Measurements from ENCODE around the gene UPB1. TPM values are rescaled to one million over a fixed set of nuclear protein-coding genes. Genes with fewer than 3 reads are reported as not detected.

UPB1 gene
- polyA plus RNA-seq, 4 donors: 0.39 to 0.86 (median 0.61) TPM

- no peak for DNase-seq (ENCODE audit: low read depth in 4 of 4, low spot score in 3 of 4)
Measured at GRCh38 chr22:24503137-24503842, 8.2 kb downstream of the UPB1 start.

DNA sequence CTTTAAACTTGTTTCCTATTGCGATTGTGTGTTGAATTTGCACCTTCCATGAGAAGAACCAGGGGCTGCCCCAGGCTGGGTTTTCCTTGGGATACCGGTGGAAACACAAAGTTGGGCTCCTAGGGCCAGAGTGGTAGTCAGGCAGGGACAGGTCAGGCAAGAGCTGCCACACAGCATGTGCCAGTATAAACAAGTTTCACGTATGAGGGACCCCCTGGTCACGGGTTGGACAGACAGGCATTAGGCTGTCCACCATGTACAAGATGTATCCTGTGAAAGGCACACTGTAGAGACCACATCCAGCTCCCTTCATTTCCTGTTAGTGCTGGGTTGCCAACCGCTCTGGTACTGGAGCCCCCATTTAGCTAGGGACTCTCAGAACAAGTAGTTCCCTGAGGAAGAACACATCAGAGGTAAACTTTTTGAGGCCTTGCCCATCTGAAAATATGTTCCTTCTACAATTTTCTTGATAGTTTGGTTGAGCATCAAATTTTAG lies 8.8 kb downstream of the UPB1 start:
- DNase-seq (ENCODE audit: low read depth in 4 of 4, low spot score in 3 of 4): no peak

DNA sequence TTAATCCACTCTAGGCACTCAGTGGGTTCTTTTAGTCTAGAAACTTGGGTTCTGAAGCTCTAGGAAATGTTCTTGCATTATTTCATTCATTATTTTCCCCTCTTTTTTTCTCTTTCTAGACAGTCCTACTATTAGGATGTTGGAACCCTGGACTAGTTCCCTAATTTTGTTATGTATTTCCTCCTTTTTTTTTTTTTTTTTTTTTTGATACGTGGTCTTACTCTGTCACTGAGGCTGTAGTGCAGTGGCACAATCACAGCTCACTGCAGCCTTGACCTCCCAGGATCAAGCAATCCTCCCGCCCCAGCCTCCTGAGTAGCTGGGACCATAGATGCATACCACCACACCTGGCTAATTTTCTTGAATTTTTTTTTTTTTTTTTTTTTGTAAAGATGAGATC lies 9.4 kb downstream of the UPB1 start:
- no peak for DNase-seq (ENCODE audit: low read depth in 4 of 4, low spot score in 3 of 4)

GRCh38 chr22:24504956-24505736 lies 10.0 kb downstream of the UPB1 start:
- no peak for DNase-seq (ENCODE audit: low read depth in 4 of 4, low spot score in 3 of 4)

- no peak for DNase-seq (ENCODE audit: low read depth in 4 of 4, low spot score in 3 of 4)
Measured at GRCh38 chr22:24506802-24507438, 11.8 kb downstream of the UPB1 start.

GRCh38 chr22:24507716-24508115 lies 12.6 kb downstream of the UPB1 start:
- DNase-seq (ENCODE audit: low read depth in 4 of 4, low spot score in 3 of 4): no peak

DNA sequence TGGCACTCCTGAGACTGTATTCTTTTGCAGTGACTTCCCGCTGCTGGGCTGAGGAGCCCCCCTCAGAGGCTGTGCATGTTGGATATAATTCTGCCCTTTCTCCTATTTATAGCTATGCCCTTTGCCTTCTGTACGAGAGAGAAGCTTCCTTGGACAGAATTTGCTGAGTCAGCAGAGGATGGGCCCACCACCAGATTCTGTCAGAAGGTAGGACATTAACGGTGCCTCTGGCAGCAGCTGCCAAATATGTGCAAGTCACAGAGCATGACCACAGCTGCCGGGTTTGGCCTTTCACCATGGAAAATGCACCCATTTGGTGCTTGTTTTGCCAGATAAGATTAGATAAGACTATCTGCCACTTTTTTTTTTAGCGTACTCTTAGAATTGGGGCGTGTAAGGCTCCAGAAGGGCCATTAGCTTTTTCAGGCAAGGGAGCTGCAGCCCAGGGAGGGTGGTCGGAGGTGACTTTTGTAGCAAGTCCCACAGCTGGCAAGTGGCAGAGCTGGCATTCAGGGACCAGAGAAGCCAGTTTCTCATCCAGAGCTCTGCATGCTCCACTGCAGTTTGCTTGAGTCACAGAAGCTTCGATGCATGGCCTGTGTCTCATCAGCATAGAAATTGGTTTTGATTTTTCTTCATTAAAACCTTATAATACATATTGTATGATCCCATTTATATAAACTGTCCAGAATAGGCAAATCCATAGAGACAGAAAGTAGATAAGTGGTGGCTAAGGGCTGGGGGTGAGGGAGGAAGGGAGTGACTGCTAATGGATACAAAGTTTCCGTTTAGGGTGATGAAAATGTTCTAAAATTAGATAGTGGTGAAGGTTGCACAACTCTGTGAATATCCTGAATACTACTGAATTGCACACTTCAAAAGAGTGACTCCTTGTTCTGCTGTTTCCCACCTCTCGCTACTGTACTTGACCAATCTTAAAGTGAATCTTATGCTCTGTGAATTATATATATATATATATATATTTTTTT lies 15.8 kb downstream of the UPB1 start:
- DNase-seq (ENCODE audit: low read depth in 4 of 4, low spot score in 3 of 4): no peak

- no peak for DNase-seq (ENCODE audit: low read depth in 4 of 4, low spot score in 3 of 4)
Measured at GRCh38 chr22:24512043-24512442, 16.9 kb downstream of the UPB1 start.

GRCh38 chr22:24513378-24514240 lies 18.5 kb downstream of the UPB1 start:
- DNase-seq (ENCODE audit: low read depth in 4 of 4, low spot score in 3 of 4): no peak

DNA sequence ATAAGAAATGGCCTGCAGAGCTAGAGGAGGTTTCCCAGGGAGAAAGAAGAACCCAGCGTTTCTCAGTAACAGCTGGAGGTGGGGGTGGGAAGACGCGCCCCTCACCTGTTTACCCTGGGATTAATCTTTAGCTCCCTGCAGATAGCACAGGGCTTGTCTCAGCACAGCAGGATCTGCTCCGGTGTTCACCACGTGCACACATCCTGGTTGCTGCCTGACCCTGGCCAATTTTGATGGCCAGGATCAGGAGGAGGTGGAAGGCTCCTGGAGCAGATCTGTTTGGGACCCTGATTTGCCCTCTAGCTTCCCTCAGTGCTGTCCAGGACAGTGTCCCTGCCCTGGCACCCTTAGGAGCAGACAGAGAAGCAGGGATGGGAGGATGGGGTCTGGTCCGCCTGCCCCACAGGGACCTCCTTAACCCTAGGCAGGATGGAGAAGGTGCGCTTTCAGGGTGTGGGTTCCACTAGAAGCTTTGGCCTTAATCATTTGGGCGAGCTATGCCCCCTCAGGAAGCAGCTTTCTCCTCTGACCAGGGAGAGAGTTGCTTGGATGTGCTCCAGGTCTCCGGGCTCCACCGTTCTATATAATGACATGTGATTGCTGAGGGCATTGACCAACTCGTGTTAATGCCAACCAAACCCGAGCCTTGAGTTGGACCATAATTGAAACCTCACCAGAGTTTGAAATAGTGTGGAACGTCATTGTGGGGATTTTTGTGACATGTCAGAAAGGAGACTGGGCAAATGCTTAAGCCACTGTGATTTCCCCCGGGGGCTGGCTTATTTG lies 19.3 kb downstream of the UPB1 start:
- no peak for DNase-seq (ENCODE audit: low read depth in 4 of 4, low spot score in 3 of 4)

- DNase-seq (ENCODE audit: low read depth in 4 of 4, low spot score in 3 of 4): no peak
Measured at GRCh38 chr22:24515027-24515338, 19.9 kb downstream of the UPB1 start.

GRCh38 chr22:24516301-24516737 lies 21.2 kb downstream of the UPB1 start:
- peak in 1 of 4 donors; percentile 30 for DNase-seq (ENCODE audit: low read depth in 4 of 4, low spot score in 3 of 4)

GRCh38 chr22:24517446-24517845 lies 22.3 kb downstream of the UPB1 start:
- no peak for DNase-seq (ENCODE audit: low read depth in 4 of 4, low spot score in 3 of 4)

DNA sequence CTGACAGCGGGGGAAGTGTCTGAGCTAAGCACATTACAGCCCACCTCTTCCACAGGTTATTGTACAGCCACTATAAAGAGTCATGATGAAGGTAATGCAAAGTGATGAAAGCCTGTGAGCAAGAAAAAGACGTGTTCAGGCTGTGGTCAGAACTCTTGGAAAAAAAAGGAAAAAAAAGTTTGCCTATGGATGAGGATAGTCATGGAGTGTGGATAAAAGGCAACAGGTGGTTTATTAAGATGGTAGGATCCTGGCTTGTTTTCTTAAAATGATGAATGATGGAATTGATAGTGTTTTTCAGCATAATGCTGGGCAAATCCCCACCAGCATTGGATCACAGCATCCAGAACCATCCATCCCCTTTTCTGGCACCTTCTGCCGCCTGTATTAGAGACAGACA lies 23.1 kb downstream of the UPB1 start:
- DNase-seq (ENCODE audit: low read depth in 4 of 4, low spot score in 3 of 4): no peak

- no peak for DNase-seq (ENCODE audit: low read depth in 4 of 4, low spot score in 3 of 4)
Measured at GRCh38 chr22:24518771-24519485, 23.8 kb downstream of the UPB1 start.

GRCh38 chr22:24519496-24519895 lies 24.4 kb downstream of the UPB1 start:
- DNase-seq (ENCODE audit: low read depth in 4 of 4, low spot score in 3 of 4): no peak

DNA sequence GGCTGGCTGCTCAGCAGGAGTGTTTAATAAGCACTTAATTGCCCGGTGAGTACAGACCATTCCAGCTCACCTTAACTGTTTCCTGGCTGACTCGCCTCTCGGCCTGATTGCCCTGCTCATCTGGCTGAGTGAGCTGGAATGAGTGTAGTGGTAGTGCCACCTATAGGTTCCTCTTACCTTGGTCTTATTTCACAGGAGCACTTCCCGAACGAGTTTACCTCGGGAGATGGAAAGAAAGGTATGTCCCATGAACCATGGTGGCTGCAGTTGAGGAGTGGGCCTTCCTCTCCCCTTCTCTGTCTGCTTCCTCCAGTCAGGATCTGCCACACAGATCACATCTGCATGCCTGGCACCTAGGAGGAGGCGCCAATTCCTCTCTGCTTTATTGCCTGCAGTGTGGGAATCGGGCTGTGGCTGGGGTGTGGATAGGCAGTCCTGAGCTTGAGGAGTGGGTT lies 26.7 kb downstream of the UPB1 start:
- DNase-seq (ENCODE audit: low read depth in 4 of 4, low spot score in 3 of 4): peak; percentile 32 to 71 (median 55)

- DNase-seq (ENCODE audit: low read depth in 4 of 4, low spot score in 3 of 4): no peak
Measured at GRCh38 chr22:24523873-24524272, 28.7 kb downstream of the UPB1 start.
